Measurements from ENCODE around the gene NCR3LG1.

The NCR3LG1 gene

GRCh38 chr11:17351510-17352176 lies at the start of gene NCR3LG1:
TSS of gene NCR3LG1 (plus strand) at chr11:17351800. CDS start at chr11:17351970, 170 bp downstream.
- H3K27me3 ChIP-seq (ENCODE audit: insufficient read depth, low read depth, severe bottlenecking), result peaks cover 10% of the 10 kb centered on the region
- DNase-seq, result peak; percentile 43
- no peak for TF ChIP-seq CTCF (IDR thresholded peaks at IDR 0.05; ENCODE audit: low read depth, low read length)
- no peaks in the 10 kb centered on the region for H3K9me3 ChIP-seq (ENCODE audit: severe bottlenecking)
- H3K27ac ChIP-seq, result no peak within 1 kb of the TSS; the same call in 1 of the 2 replicates
- H3K36me3 ChIP-seq, result no peaks in the 10 kb centered on the region; the same call in 1 of the 2 replicates
- peak within 1 kb of the TSS; percentile 67 for H3K4me3 ChIP-seq (ENCODE audit: low read depth, low read length)

- Histone ChIP-seq H3K36me3 (peaks cover 26% of the 10 kb centered on the region), H3K27ac (no peak overlapping the region), H3K4me3 (ENCODE audit: low read depth, low read length) (no peak overlapping the region), H3K27me3 (ENCODE audit: insufficient read depth, low read depth, severe bottlenecking) (no peaks in the 10 kb centered on the region), H3K9me3 (ENCODE audit: severe bottlenecking) (no peaks in the 10 kb centered on the region)
- no peak for TF ChIP-seq CTCF (IDR thresholded peaks at IDR 0.05; ENCODE audit: low read depth, low read length)
- DNase-seq, result no peak
These were observed 38.0 kb upstream of the NCR3LG1 start for GRCh38 chr11:17313349-17314231.

GRCh38 chr11:17314232-17314547 lies 37.4 kb upstream of the NCR3LG1 start:
- H3K4me3 ChIP-seq (ENCODE audit: low read depth, low read length), result no peak overlapping the region
- no peaks in the 10 kb centered on the region for H3K27me3 ChIP-seq (ENCODE audit: insufficient read depth, low read depth, severe bottlenecking)
- H3K9me3 ChIP-seq (ENCODE audit: severe bottlenecking), result no peaks in the 10 kb centered on the region
- no peak overlapping the region for H3K27ac ChIP-seq
- no peak for DNase-seq
- H3K36me3 ChIP-seq, result peaks cover 26% of the 10 kb centered on the region
- TF ChIP-seq CTCF (IDR thresholded peaks at IDR 0.05; ENCODE audit: low read depth, low read length), result no peak

- Histone ChIP-seq H3K36me3 (peaks cover 26% of the 10 kb centered on the region), H3K27ac (no peak overlapping the region), H3K4me3 (ENCODE audit: low read depth, low read length) (no peak overlapping the region), H3K9me3 (ENCODE audit: severe bottlenecking) (no peaks in the 10 kb centered on the region), H3K27me3 (ENCODE audit: insufficient read depth, low read depth, severe bottlenecking) (no peaks in the 10 kb centered on the region)
- no peak for TF ChIP-seq CTCF (IDR thresholded peaks at IDR 0.05; ENCODE audit: low read depth, low read length)
- DNase-seq, result no peak
These were observed 36.6 kb upstream of the NCR3LG1 start for GRCh38 chr11:17314904-17315426.

GRCh38 chr11:17328871-17329494 lies 22.6 kb upstream of the NCR3LG1 start:
- H3K9me3 ChIP-seq (ENCODE audit: severe bottlenecking), result no peaks in the 10 kb centered on the region
- H3K36me3 ChIP-seq, result 0 out of 2 replicates have a peak, but pooled peaks cover 3% of the 10 kb centered on the region
- no peaks in the 10 kb centered on the region for H3K27me3 ChIP-seq (ENCODE audit: insufficient read depth, low read depth, severe bottlenecking)
- peak; percentile 43 for DNase-seq
- TF ChIP-seq CTCF (IDR thresholded peaks at IDR 0.05; ENCODE audit: low read depth, low read length), result 0 out of 2 replicates have a peak, but pooled peaks have one; percentile 26
- H3K27ac ChIP-seq, result no peak overlapping the region
- H3K4me3 ChIP-seq (ENCODE audit: low read depth, low read length), result no peak overlapping the region

Data from WERI-Rb-1 (cell line).